K562 (cell line): ENCODE results near the gene SLC2A13. TPM values are rescaled to one million over a fixed set of nuclear protein-coding genes. Genes with fewer than 3 reads are reported as not detected.

ENCODE experiments used
- SMC3 ChIP-seq: conservative IDR thresholded peaks from 2 replicates; pipeline ENCODE4 v1.6.1; 2011; ENCODE audit warnings: low read depth, low read length, improper control_type of control experiment; ENCODE audit not compliant: insufficient read depth
- SPI1 ChIP-seq: IDR thresholded peaks from 2 replicates; pipeline ENCODE4 v1.6.1; 2011; ENCODE audit warnings: low read depth, low read length, control low read depth, borderline replicate concordance
- ZBED1 ChIP-seq: IDR thresholded peaks from 2 replicates; pipeline ENCODE4 v1.6.1; 2014
- ZNF407 ChIP-seq: fragments of 450-650 bp; IDR thresholded peaks from 2 replicates; pipeline ENCODE4 v1.6.1; 2016; ENCODE audit warnings: low read depth
- polyA plus RNA-seq, 8 experiments: library from polyadenylated mRNA; depleted of rRNA in 4 of 8; stranded (reverse) in 5 of 8; unstranded in 3 of 8; fragments of >200 nt; fragmentation: Nextera tagmentation in 2 of 8; fragmentation: Illumina TruSeq in 1 of 8; extraction: Ambion mirVana in 2 of 8; extraction: Trizol in 1 of 8; gene quantifications; 2 replicates each; pipeline versions ENCODE4 v1.2.1 to v1.2.3, GENCODE V29; 2011 to 2014; ENCODE audit warnings: inconsistent platforms in 1 of 8, missing spikeins in 1 of 8
- total RNA-seq, 7 experiments: library from RNA; depleted of rRNA in 6 of 7; stranded (reverse); fragments of >200 nt in 6 of 7; fragmentation: Illumina TruSeq in 2 of 7; extraction: Trizol in 2 of 7; gene quantifications; 2 replicates each; pipeline versions ENCODE4 v1.2.1 to v1.2.3, GENCODE V29; 2011 to 2021; ENCODE audit warnings: low replicate concordance in 1 of 7

The SLC2A13 gene
- total and polyA plus RNA-seq, 9 of the 15 experiments (the other 6 are each of a cell fraction or from before 2014, with no cell fraction given) = 1.7 to 12.4 (median 9.0) TPM

- TF ChIP-seq ZNF407 (no peak), SMC3 (no peak), ZBED1 (no peak), SPI1 (no peak)
These were observed 37.5 kb downstream of the SLC2A13 start (continued) for GRCh38 chr12:40068416-40068815.
